Lower leg skin (tissue), 4 donors: Measurements from ENCODE around the gene MBLAC1. TPM values are rescaled to one million over a fixed set of nuclear protein-coding genes. Genes with fewer than 3 reads are reported as not detected.

Experiments used
- DNase-seq, 2 donors: peaks; one replicate each; pipeline ENCODE4 v3.0.0-alpha.2; 2019; ENCODE audit warnings: low spot score in 2 of 2
- H3K4me3 ChIP-seq: fragments of 200-600 bp; sonication (generic); 2 replicates; pipeline ENCODE4 v1.5.1; 2017; ENCODE audit warnings: mild to moderate bottlenecking, low read depth; ENCODE audit not compliant: poor library complexity, severe bottlenecking
- CTCF ChIP-seq, 3 donors: fragments of 450-650 bp; IDR thresholded peaks; one replicate each; pipeline ENCODE4 v1.5.1; 2016; ENCODE audit warnings: antibody characterized with exemption in 3 of 3, mild to moderate bottlenecking in 3 of 3, moderate library complexity in 2 of 3
- POLR2A ChIP-seq, 2 donors: fragments of 450-650 bp; IDR thresholded peaks; one replicate each; pipeline ENCODE4 v1.6.1; 2016 to 2017; ENCODE audit warnings: antibody characterized with exemption in 2 of 2, mild to moderate bottlenecking in 1 of 2, moderate library complexity in 1 of 2
- WGBS, 2 donors: methylation state at CpG; one replicate each; pipeline ENCODE4 v1.1.5; 2018; 5-methylcytosine and 5-hydroxymethylcytosine counted together
- intact Hi-C: fragments of 100-400 bp; cut with DNase I; formaldehyde crosslinking; loops from one replicate; pipeline ENCODE4 v1.15.0; 2023; ENCODE audit warnings: low total_unique reads
- total RNA-seq, 4 donors: library from RNA; depleted of rRNA; stranded (reverse); fragments of >200 nt; gene quantifications; one replicate each; pipeline ENCODE4 v1.1.0, GENCODE V29; 2016

MBLAC1 gene
- total RNA-seq, 4 donors from 2014 or later: 1.6 to 8.7 (median 6.0) TPM

- DNase-seq: no peak
- intact Hi-C loops: no loop called here
- 79 to 83% methylated on average over 16 of the region's 16 CpGs for WGBS, 2 donors
Observed at GRCh38 chr7:100093925-100094486, 32.8 kb upstream of the MBLAC1 start.

GRCh38 chr7:100095289-100095688 is 31.5 kb upstream of the MBLAC1 start:
- TF ChIP-seq POLR2A (IDR thresholded peaks at IDR 0.05) (no peak), CTCF (IDR thresholded peaks at IDR 0.05) (no peak)
- whole genome bisulfite sequencing, 2 donors: 81 to 88% methylated on average over 9 of the region's 9 CpGs
- DNase-seq: no peak
- intact Hi-C loops: no loop called here
- no peak overlapping the region for H3K4me3 ChIP-seq

More at GRCh38 chr7:100093925-100094486, 32.8 kb upstream of the MBLAC1 start:
- no peak overlapping the region for H3K4me3 ChIP-seq
- TF ChIP-seq POLR2A (IDR thresholded peaks at IDR 0.05) (no peak), CTCF (IDR thresholded peaks at IDR 0.05) (no peak)

- no peak for DNase-seq
- TF ChIP-seq CTCF (IDR thresholded peaks at IDR 0.05) (no peak), POLR2A (IDR thresholded peaks at IDR 0.05) (no peak)
- H3K4me3 ChIP-seq: no peak overlapping the region
- 94 to 95% methylated on average over 13 to 17 of the region's 17 CpGs for WGBS, 2 donors
- intact Hi-C loops: no loop called here
Observed at GRCh38 chr7:100095704-100096103, 31.1 kb upstream of the MBLAC1 start.

GRCh38 chr7:100098913-100099312 is 27.9 kb upstream of the MBLAC1 start:
- TF ChIP-seq CTCF (IDR thresholded peaks at IDR 0.05) (no peak), POLR2A (IDR thresholded peaks at IDR 0.05) (no peak)
- intact Hi-C loops: no loop called here
- no peak for DNase-seq
- H3K4me3 ChIP-seq: no peak overlapping the region
- 81 to 89% methylated on average over 10 of the region's 10 CpGs for WGBS, 2 donors

GRCh38 chr7:100099452-100099851 is 27.3 kb upstream of the MBLAC1 start:
- DNase-seq: peak in 1 of 2 donors; percentile 84

More at GRCh38 chr7:100099452-100099851, 27.3 kb upstream of the MBLAC1 start:
- intact Hi-C loops: no loop called here
- TF ChIP-seq POLR2A (IDR thresholded peaks at IDR 0.05) (no peak), CTCF (IDR thresholded peaks at IDR 0.05) (no peak)
- 60 to 69% methylated on average over 12 of the region's 12 CpGs for WGBS, 2 donors
- no peak overlapping the region for H3K4me3 ChIP-seq
